HEK293 (cell line): ENCODE data around the gene TMEM198.
A peak's percentile ranks its signal among the peaks of the same experiment; 100 is the strongest.

Experiments
- MYNN ChIP-seq: fragments of 450-650 bp; formaldehyde crosslinking; IDR thresholded peaks from 2 replicates; pipeline ENCODE4 v1.5.1; 2016; ENCODE audit warnings: missing biosample characterization, missing genetic modification characterization, borderline replicate concordance
- SETDB1 ChIP-seq: IDR thresholded peaks from one replicate; pipeline ENCODE4 v1.6.1; 2017; ENCODE audit warnings: mild to moderate bottlenecking, low read length, moderate library complexity, mixed read lengths; ENCODE audit not compliant: insufficient read length
- YY1 ChIP-seq: fragments of 450-650 bp; formaldehyde crosslinking; IDR thresholded peaks from 2 replicates; pipeline ENCODE4 v1.5.1; 2018; ENCODE audit warnings: missing biosample characterization, missing genetic modification characterization
- ZBTB21 ChIP-seq: fragments of 450-650 bp; formaldehyde crosslinking; IDR thresholded peaks from 2 replicates; pipeline ENCODE4 v1.5.1; 2017; ENCODE audit warnings: missing biosample characterization, missing genetic modification characterization
- ZNF114 ChIP-seq: fragments of 450-650 bp; formaldehyde crosslinking; IDR thresholded peaks from 2 replicates; pipeline ENCODE4 v1.5.0; 2017; ENCODE audit warnings: missing biosample characterization, missing genetic modification characterization
- ZNF366 ChIP-seq: fragments of 450-650 bp; formaldehyde crosslinking; conservative IDR thresholded peaks from 2 replicates; pipeline ENCODE4 v1.5.1; 2016; ENCODE audit warnings: missing biosample characterization, missing genetic modification characterization
- TF ChIP-seq, protein P1 (sequence below): fragments of 450-650 bp; formaldehyde crosslinking; IDR thresholded peaks from 2 replicates; pipeline ENCODE4 v1.5.1; 2016; ENCODE audit warnings: missing biosample characterization, missing genetic modification characterization
- TF ChIP-seq, protein P2 (sequence below): fragments of 450-650 bp; formaldehyde crosslinking; IDR thresholded peaks from 2 replicates; pipeline ENCODE4 v1.5.1; 2016; ENCODE audit warnings: missing biosample characterization, missing genetic modification characterization
- TF ChIP-seq, protein P3 (sequence below): fragments of 450-650 bp; formaldehyde crosslinking; IDR thresholded peaks from 2 replicates; pipeline ENCODE4 v1.5.1; 2017; ENCODE audit warnings: missing biosample characterization, missing genetic modification characterization

DNA sequence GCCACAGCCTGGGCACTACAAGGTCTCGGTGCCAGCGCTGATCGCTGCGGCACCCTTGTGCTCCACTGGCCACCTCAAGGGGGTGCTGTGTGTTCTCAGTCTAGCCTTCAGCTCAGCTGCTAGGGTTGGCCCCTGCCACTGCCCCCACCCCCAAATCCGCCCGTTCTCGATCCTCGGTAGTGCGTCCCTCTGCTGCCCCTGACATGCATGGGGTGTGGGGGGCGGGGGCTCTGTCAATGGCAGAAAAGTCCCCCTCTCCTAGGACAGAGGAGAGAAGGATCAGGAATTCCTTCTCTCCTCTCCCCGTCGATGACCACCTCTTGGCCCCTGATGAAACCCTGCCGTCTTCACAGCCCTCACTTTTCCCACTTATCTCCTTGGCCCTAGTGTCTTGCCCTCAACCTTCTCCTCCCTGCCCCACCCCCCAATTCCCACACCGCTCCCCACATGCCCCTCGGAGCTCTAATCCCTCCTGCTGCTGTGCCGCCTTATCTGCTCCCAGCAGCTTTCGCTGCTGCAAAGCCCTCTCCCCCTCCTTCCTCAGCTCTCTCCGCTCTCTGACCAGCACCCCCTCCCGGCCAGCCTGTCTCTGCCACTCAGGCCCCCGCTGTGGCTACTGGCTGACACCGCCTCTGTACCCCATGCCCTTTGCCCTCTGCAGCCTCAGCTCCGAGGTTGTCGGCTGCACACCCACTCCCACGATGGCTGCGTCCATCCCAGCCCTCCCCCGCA is 33.9 kb upstream of the TMEM198 start:
- TF ChIP-seq, protein P1, sequence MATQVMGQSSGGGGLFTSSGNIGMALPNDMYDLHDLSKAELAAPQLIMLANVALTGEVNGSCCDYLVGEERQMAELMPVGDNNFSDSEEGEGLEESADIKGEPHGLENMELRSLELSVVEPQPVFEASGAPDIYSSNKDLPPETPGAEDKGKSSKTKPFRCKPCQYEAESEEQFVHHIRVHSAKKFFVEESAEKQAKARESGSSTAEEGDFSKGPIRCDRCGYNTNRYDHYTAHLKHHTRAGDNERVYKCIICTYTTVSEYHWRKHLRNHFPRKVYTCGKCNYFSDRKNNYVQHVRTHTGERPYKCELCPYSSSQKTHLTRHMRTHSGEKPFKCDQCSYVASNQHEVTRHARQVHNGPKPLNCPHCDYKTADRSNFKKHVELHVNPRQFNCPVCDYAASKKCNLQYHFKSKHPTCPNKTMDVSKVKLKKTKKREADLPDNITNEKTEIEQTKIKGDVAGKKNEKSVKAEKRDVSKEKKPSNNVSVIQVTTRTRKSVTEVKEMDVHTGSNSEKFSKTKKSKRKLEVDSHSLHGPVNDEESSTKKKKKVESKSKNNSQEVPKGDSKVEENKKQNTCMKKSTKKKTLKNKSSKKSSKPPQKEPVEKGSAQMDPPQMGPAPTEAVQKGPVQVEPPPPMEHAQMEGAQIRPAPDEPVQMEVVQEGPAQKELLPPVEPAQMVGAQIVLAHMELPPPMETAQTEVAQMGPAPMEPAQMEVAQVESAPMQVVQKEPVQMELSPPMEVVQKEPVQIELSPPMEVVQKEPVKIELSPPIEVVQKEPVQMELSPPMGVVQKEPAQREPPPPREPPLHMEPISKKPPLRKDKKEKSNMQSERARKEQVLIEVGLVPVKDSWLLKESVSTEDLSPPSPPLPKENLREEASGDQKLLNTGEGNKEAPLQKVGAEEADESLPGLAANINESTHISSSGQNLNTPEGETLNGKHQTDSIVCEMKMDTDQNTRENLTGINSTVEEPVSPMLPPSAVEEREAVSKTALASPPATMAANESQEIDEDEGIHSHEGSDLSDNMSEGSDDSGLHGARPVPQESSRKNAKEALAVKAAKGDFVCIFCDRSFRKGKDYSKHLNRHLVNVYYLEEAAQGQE (tag by site-specific recombination) = peak; percentile 18; the same call in 1 of the 2 replicates
- TF ChIP-seq SETDB1 (no peak), YY1 (tag by site-specific recombination) (no peak), ZBTB21 (tag by site-specific recombination) (no peak), MYNN (no peak), ZNF114 (tag by site-specific recombination) (no peak), ZNF366 (peak; percentile 93)
- TF ChIP-seq, protein P2, sequence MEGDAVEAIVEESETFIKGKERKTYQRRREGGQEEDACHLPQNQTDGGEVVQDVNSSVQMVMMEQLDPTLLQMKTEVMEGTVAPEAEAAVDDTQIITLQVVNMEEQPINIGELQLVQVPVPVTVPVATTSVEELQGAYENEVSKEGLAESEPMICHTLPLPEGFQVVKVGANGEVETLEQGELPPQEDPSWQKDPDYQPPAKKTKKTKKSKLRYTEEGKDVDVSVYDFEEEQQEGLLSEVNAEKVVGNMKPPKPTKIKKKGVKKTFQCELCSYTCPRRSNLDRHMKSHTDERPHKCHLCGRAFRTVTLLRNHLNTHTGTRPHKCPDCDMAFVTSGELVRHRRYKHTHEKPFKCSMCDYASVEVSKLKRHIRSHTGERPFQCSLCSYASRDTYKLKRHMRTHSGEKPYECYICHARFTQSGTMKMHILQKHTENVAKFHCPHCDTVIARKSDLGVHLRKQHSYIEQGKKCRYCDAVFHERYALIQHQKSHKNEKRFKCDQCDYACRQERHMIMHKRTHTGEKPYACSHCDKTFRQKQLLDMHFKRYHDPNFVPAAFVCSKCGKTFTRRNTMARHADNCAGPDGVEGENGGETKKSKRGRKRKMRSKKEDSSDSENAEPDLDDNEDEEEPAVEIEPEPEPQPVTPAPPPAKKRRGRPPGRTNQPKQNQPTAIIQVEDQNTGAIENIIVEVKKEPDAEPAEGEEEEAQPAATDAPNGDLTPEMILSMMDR = peak; percentile 87
- TF ChIP-seq, protein P3, sequence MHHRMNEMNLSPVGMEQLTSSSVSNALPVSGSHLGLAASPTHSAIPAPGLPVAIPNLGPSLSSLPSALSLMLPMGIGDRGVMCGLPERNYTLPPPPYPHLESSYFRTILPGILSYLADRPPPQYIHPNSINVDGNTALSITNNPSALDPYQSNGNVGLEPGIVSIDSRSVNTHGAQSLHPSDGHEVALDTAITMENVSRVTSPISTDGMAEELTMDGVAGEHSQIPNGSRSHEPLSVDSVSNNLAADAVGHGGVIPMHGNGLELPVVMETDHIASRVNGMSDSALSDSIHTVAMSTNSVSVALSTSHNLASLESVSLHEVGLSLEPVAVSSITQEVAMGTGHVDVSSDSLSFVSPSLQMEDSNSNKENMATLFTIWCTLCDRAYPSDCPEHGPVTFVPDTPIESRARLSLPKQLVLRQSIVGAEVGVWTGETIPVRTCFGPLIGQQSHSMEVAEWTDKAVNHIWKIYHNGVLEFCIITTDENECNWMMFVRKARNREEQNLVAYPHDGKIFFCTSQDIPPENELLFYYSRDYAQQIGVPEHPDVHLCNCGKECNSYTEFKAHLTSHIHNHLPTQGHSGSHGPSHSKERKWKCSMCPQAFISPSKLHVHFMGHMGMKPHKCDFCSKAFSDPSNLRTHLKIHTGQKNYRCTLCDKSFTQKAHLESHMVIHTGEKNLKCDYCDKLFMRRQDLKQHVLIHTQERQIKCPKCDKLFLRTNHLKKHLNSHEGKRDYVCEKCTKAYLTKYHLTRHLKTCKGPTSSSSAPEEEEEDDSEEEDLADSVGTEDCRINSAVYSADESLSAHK (tag by site-specific recombination) = no peak
